Measurements from ENCODE around the gene TRDN.
"Not testable (repeated sequence)": the region's sequence is repeated elsewhere in the genome, so short reads cannot be mapped to it uniquely, and the experiment has no call there.

TRDN gene

GRCh38 chr6:123562264-123562663, 74.5 kb downstream of the TRDN start:
- DNase-seq: no peak

GRCh38 chr6:123559816-123560215, 76.9 kb downstream of the TRDN start:
- DNase-seq: not testable (repeated sequence)

GRCh38 chr6:123557474-123557873, 79.3 kb downstream of the TRDN start:
- DNase-seq: not testable (repeated sequence)

- no peak for DNase-seq
Observed at GRCh38 chr6:123551939-123552707, 84.6 kb downstream of the TRDN start.

GRCh38 chr6:123550052-123550617, 86.6 kb downstream of the TRDN start:
- no peak for DNase-seq

- no peak for DNase-seq
Observed at GRCh38 chr6:123549476-123549875, 87.3 kb downstream of the TRDN start.

GRCh38 chr6:123547216-123547978, 89.4 kb downstream of the TRDN start:
- DNase-seq: no peak

GRCh38 chr6:123546537-123546936, 90.2 kb downstream of the TRDN start:
- no peak for DNase-seq

GRCh38 chr6:123541462-123541861, 95.3 kb downstream of the TRDN start:
- DNase-seq: no peak

- DNase-seq: no peak
Observed at GRCh38 chr6:123533862-123534648, 102.7 kb downstream of the TRDN start.

GRCh38 chr6:123529843-123530242, 106.9 kb downstream of the TRDN start:
- DNase-seq: peak; percentile 44

- DNase-seq: no peak
Observed at GRCh38 chr6:123529058-123529457, 107.7 kb downstream of the TRDN start.

- DNase-seq: no peak
Observed at GRCh38 chr6:123527406-123527805, 109.3 kb downstream of the TRDN start.

GRCh38 chr6:123526128-123526527, 110.6 kb downstream of the TRDN start:
- DNase-seq: peak; percentile 30

- DNase-seq: peak; percentile 18
Observed at GRCh38 chr6:123524781-123525180, 112.0 kb downstream of the TRDN start.

- DNase-seq: no peak
Observed at GRCh38 chr6:123520217-123520616, 116.5 kb downstream of the TRDN start.

- no peak for DNase-seq
Observed at GRCh38 chr6:123519189-123519505, 117.6 kb downstream of the TRDN start.

GRCh38 chr6:123518441-123519188, 118.1 kb downstream of the TRDN start:
- DNase-seq: no peak

- no peak for DNase-seq
Observed at GRCh38 chr6:123515715-123516114, 121.0 kb downstream of the TRDN start.

GRCh38 chr6:123509112-123509511, 127.6 kb downstream of the TRDN start:
- DNase-seq: no peak

- DNase-seq: no peak
Observed at GRCh38 chr6:123508290-123508689, 128.5 kb downstream of the TRDN start.

GRCh38 chr6:123507582-123507981, 129.2 kb downstream of the TRDN start:
- no peak for DNase-seq

GRCh38 chr6:123503619-123504018, 133.1 kb downstream of the TRDN start:
- DNase-seq: no peak

Data from hematopoietic multipotent progenitor cell treated with erythropoietin and hydrocortisone succinate and interleukin-3 and kit ligand, for 6 days (in vitro differentiated cells).